ENCODE measurements around the gene MCTP1. TPM values are rescaled to one million over a fixed set of nuclear protein-coding genes. Genes with fewer than 3 reads are reported as not detected.

Gene MCTP1
- polyA plus RNA-seq, 3 donors = 4.3 to 7.8 (median 5.6) TPM

DNA sequence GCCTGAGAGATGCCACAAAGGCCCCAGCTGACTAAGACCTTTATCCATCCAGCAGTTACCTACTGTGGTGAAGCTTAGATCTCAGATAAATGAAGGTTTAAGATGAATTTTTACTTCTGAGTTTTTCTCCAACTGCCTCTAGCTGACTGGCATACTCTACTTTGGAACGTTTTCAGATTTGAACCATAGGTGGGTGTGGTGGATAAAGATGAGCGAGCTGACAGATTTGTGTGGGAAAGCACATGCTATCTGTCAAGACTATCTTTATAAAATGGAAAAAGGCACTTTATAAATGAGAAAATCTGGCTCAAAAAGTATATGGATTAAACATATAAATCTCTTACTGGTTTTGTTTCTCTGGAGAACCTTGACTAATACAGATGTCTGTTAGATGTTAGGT lies 160.8 kb downstream of the MCTP1 start:
- DNase-seq = no peak

- no peak for DNase-seq
Measured at GRCh38 chr5:95114902-95115301, 170.0 kb downstream of the MCTP1 start.

GRCh38 chr5:95114305-95114704 lies 170.6 kb downstream of the MCTP1 start:
- no peak for DNase-seq

DNA sequence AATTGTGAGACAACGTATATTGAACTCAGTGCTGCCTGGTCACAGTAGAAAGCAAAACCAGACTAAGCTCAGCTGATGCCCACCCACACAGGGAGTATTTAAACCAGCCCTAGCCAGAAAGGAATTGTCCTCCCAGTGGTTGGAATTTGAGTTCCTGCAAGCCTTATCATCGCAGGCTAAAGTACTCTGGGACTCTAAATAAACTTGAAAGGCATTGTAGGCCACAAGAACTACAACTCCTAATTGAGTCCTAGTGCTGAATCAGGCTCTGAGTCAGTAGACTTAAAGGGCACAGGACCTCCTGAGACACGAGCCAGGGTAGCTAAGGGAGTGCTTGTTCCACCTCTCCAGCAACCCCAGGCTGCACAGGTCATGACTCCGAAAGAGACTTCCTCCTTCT lies 171.4 kb downstream of the MCTP1 start:
- DNase-seq = no peak

GRCh38 chr5:95111141-95111540 lies 173.8 kb downstream of the MCTP1 start:
- DNase-seq = no peak

DNA sequence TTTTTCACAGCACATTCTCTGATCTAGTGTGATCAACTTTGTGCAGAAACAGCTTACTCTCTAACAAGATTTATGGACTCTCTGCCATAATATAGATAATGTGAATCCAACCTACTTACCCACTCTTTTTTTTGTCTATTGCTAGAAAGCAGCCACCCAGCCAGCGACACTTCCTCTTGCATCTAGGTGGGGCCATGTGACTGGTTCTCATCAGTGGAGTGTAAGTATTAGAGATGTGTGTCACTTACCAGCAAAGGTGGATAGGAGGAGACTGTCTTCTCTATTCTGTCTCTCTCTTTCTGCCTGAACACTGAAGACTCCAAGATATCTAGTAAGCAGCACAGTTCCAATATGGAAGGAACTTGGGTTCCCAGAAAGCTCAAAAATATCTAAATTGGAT lies 174.8 kb downstream of the MCTP1 start:
- no peak for DNase-seq

- no peak for DNase-seq
Measured at GRCh38 chr5:95107138-95107537, 177.8 kb downstream of the MCTP1 start.

DNA sequence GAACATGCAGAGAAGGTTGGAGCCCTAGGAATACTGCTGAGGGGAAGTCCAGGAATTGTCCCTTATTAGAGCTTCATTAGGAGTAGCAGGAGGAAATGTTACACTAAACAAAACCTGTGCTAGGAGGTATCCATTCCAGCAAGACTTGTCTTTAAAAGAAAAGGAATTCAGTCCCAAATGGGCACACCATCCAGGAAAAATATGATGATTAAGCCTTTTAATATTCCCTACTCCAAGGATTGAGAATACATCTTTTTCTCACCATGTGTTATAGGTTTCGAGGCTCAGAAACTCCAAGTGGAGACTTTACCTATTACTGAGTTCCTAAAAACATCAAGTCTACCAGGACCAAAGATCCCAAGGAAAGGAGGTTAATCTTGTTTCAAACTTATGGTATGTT lies 179.3 kb downstream of the MCTP1 start:
- no peak for DNase-seq

DNA sequence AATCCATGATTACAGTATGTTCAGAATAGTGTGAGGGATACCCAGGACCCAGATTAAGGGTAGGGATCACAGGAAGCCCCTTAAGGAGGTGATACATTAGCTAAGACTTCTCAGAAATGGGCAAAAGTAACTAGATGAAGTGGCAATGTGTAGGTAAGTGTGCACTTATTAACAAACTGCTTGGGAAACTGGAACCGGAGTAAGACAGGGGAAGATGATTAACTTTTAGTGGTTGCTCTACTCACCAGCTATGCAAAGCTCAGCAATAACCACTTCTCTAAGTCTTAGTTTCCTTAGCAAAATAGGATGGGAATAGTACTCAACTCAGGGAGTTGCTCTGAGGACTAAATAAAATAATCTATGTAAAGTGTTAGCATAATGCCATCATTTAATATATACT lies 182.2 kb downstream of the MCTP1 start:
- DNase-seq = no peak

DNA sequence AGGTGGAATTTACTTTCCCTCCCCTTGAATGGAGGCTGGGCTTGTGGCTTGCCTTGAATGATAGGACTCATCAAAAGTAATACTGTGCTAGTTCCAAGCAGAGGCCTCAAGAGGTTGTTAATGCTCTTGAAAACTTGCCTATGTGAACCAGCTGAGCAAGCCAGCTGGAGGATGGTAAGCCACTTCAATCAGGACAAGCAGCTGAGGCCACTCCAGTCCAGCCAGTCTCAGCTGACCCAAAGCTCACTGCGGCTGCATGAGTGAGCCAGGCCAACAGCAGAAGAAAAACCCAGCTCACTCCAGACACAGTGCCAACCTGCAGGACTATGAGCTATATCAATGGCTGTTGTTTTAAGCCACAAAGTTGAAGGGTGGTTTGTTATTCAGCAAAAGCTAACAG lies 182.8 kb downstream of the MCTP1 start:
- no peak for DNase-seq

GRCh38 chr5:95100551-95100950 lies 184.3 kb downstream of the MCTP1 start:
- no peak for DNase-seq

GRCh38 chr5:95098012-95098411 lies 186.9 kb downstream of the MCTP1 start:
- no peak for DNase-seq

GRCh38 chr5:95093211-95093610 lies 191.7 kb downstream of the MCTP1 start:
- DNase-seq = no peak

- DNase-seq = no peak
Measured at GRCh38 chr5:95090774-95091173, 194.1 kb downstream of the MCTP1 start.

DNA sequence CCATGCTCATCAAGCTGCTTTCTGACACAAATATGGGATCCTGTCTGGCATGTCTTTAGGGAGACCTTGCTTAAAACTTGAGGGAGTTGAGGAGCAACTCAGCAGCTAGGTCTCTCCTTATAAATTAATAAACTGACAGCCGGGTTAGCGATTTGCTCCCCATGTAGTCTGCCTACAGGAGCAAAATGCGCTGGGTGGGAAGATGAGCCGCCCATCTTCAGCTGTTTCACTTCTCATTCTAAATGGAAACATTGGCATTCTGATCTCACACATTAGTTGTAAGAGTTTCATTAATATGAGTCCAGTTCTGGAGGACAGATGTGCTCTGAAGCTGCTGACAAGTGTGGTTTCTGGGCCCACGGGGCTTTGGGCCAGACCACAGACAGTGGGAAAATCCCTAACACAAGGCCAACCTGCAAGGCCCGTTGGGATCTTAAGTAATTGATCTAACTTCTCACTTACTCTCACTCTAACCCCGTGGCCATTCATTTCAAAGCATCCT lies 197.0 kb downstream of the MCTP1 start:
- no peak for DNase-seq

DNA sequence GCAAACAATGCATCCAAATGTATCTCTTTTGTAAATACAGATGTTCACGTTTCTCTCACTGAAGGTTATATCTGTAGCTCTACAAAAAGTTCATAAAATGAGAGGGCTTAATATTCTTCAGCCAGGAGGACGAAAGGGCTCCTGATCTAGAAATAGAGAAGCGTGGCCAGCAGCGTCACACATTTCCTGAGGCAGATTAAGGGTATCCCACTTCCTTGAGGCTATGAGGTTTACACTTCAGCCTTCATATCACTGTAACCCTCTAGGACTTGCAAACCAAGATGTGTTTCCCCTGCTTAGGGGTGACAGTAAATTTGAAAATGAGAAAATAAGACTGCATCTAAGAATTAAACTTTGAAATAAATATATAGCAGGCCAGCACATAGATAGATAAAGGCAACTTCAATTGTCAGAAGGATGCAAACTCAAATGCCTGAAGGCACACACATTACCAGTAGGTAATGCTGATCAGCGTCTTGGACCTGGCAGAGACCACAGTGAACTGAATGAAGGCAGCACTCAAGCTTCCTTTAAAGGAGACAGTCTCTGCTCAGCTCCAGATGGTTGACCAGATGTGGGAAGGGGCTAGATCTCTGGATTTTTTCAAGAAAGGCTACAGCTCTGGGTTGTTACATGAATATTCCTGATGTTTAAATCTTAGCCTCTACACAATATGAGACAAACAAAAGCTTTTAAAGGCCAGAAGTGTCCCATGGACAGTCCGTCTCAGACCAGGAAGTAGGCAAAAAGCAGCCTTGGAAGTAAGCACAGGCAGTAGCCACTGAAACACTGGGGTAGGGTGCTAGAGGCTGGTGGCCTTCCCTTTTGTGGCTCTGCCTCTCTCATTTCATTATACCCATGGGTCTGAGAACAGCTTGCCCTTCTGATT lies 197.7 kb downstream of the MCTP1 start:
- DNase-seq = no peak

GRCh38 chr5:95084757-95085156 lies 200.1 kb downstream of the MCTP1 start:
- no peak for DNase-seq

DNA sequence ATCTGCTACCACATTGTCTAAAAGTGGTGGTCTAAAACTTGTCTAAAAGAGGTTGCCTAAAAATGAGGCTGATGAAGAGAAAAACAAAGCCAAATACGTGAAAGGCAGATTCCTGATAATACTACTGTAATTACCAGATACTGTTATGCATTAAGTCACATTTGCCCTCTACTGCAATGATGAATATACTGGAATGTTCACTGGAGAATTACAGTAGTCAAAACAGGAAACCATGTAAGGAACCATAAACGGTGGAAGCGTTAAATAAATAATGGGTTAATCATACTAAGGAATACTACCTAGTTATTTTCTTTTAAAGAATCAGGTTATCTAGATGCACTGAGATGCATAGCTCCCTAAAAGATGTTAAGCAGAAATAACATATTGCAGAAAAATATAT lies 201.3 kb downstream of the MCTP1 start:
- no peak for DNase-seq

DNA sequence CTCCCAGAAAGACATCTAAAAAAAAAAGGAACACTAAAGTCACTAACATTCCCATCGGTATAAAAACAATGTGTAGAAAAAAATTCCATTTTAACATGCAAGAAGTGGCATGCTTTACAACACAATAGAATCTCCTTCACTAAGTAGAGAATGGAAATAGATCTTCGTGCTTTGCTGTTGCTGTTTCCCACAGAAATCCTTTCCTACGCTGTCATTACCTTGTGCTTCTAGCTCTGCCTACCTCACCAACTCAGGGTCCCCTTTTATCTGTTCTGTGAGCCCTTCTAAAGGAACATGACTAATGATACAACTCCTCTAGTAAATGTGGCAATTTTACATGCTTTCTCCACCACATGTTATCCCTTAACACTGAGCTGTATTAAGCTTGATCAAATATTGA lies 202.9 kb downstream of the MCTP1 start:
- DNase-seq = no peak

DNA sequence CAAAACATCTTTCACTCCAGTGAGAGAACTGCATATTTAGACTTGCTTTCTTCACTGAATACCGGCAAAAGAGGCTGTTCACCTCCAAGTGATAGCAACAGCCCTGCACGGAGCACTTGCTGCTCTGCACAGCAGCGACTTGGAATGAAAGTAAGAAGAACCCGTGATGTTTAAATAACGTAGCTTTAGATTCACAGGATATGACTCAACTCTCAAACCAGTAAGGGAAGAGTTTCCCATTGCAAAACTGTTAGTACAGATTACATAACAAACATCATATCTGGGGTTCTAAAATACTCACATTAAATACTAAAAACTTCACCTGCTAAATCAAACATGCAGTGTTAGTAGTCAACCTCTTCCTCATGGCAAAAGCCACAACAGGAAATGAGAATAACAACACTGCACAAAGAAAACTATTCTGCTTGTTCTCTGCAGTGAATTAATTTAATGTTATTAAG lies 203.4 kb downstream of the MCTP1 start:
- DNase-seq = no peak

DNA sequence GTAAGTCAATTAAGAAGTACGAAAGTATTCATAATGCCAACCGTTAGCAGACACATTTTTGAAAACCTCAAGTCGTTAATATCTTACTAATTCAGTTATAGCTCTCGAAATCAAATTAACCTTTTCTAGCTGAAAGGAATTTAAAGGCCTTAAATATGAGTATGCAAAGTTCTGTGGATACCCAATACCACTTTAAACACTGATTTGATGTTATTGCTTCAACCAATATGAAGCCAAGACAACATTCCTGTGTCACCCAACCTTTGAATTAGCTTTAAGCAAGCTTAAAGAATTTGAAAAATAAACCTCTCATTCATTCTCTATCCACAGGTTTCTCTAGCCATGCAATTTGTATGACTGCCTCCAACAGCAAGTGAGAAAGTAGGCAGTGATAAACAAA lies 204.5 kb downstream of the MCTP1 start:
- DNase-seq = no peak

DNA sequence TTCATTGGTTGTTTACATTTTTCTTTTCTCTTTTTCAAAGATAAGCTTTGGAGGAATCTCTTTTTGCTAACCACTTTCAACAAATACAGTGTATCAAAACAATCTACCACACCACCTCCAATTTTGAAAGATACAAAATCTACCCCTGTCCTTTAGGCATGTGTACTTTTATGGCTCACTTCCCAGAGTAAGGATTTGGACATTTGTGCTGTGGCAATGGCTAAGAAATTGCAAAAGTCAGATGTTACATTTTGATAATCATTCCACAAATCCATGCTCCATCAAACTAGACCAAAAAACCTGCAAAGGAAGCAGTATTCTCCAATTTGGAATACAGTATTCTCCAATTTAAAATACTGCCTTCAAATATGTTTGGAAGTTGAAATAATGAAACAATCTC lies 204.9 kb downstream of the MCTP1 start:
- no peak for DNase-seq

GRCh38 chr5:95078868-95079267 lies 206.0 kb downstream of the MCTP1 start:
- no peak for DNase-seq
